Right cardiac atrium (tissue), 5 donors: Measurements from ENCODE around the gene TEX19. TPM values are rescaled to one million over a fixed set of nuclear protein-coding genes. Genes with fewer than 3 reads are reported as not detected.

Experiments used
- ATAC-seq, 2 donors: fragments of 200-7000 bp; cut with Tn5 transposase; one replicate each; pipeline versions ENCODE4 v1.8.0 to v1.9.1; 2020; ENCODE audit warnings: moderate library complexity in 2 of 2, mild to moderate bottlenecking in 1 of 2
- DNase-seq, 3 donors: peaks; one replicate each; pipeline ENCODE4 v3.0.0-alpha.2; 2020
- H3K27ac ChIP-seq: one replicate; pipeline ENCODE4 v1.5.1; 2013; ENCODE audit warnings: mild to moderate bottlenecking, low read length, control low read depth, moderate library complexity
- H3K27me3 ChIP-seq: one replicate; pipeline ENCODE4 v1.6.1; 2013; ENCODE audit not compliant: control insufficient read depth, insufficient read depth
- H3K4me1 ChIP-seq: one replicate; pipeline ENCODE4 v1.6.1; 2013; ENCODE audit warnings: low read length; ENCODE audit not compliant: control insufficient read depth, insufficient read depth
- H3K4me3 ChIP-seq: one replicate; pipeline ENCODE4 v1.5.1; 2013; ENCODE audit warnings: low read length, control low read depth
- H3K9me3 ChIP-seq: one replicate; pipeline ENCODE4 v1.6.1; 2013; ENCODE audit warnings: low read length; ENCODE audit not compliant: control insufficient read depth
- WGBS: extraction: QIAGEN DNeasy Blood & Tissue Kit; methylation state at CpG from one replicate; pipeline ENCODE4 v1.1.7; 2013; 5-methylcytosine and 5-hydroxymethylcytosine counted together
- intact Hi-C, 4 donors: fragments of 100-400 bp; cut with DNase I; formaldehyde crosslinking; loops; one replicate each; pipeline versions ENCODE4 v1.11.0 to v1.14.0; 2022 to 2023
- polyA plus RNA-seq: library from polyadenylated mRNA; stranded (reverse); fragments of 200-250 nt; gene quantifications from one replicate; pipeline ENCODE4 v1.2.3, GENCODE V29; 2013
- total RNA-seq, 4 donors: library from RNA; stranded (reverse); fragmentation: NEBNext Ultra II Directional; extraction: Animal tissue kit (Norgen Biotek cat#: 25700); gene quantifications; one replicate each; pipeline ENCODE4 v1.2.1, GENCODE V29; 2021
- donor health status: healthy with polysubstance abuse.
- donor health status: DM: no; HTN: yes; CAD: no.
- donor health status: DM: no; HTN: no; CAD: no.
- donor health status: DM: no; HTN: yes; CAD: no; lungs with severe emphysema.
- donor health status: DM: yes; HTN: yes; CAD: no.

The TEX19 gene
- total and polyA plus RNA-seq, 5 donors: not detected

DNA sequence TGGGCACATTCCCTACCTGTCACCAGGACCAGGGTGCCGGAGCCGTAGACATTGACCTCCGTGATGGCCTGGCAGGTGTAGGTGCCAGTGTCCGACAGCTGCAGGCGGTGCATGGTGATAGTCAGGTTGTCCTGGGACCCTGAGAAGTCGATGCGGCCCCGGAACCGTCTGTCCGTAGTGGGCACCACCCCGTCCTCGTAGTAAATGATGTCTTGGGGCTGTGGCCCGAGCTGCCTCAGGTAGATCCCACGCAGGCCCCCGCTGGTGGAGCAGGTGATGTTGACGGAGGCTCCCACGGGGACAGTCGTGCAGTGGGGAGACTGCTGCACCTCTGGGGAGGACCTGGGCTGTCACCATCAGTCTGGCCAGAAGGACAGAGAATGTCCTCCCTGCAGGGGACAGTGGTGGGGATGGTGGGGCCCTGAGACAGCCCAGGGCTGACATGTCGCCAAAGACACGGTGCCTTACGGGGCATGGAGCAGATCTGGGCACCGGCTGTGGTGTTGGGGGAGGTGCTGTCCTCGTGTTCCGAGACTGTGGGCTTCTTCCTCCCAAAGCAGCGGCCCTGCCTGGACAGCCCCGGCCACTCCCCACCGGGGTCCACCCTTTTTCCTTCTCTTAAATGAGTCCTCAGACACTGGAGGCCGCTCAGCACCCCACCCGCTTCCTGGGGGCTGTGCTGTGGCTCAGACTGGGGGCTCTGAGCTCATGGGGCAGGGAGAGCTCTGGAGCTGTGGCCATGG is 42.2 kb upstream of the TEX19 start:
- ATAC-seq (no peak), DNase-seq (peak in 2 of 3 donors; percentile 44 to 52)
- Histone ChIP-seq H3K4me3 (no peak overlapping the region), H3K27ac (no peak overlapping the region), H3K27me3 (no peaks in the 10 kb centered on the region), H3K4me1 (no peaks in the 10 kb centered on the region), H3K9me3 (no peaks in the 10 kb centered on the region)
- WGBS: 71% methylated on average over 29 of the region's 29 CpGs
- intact Hi-C loops: no loop called here

DNA sequence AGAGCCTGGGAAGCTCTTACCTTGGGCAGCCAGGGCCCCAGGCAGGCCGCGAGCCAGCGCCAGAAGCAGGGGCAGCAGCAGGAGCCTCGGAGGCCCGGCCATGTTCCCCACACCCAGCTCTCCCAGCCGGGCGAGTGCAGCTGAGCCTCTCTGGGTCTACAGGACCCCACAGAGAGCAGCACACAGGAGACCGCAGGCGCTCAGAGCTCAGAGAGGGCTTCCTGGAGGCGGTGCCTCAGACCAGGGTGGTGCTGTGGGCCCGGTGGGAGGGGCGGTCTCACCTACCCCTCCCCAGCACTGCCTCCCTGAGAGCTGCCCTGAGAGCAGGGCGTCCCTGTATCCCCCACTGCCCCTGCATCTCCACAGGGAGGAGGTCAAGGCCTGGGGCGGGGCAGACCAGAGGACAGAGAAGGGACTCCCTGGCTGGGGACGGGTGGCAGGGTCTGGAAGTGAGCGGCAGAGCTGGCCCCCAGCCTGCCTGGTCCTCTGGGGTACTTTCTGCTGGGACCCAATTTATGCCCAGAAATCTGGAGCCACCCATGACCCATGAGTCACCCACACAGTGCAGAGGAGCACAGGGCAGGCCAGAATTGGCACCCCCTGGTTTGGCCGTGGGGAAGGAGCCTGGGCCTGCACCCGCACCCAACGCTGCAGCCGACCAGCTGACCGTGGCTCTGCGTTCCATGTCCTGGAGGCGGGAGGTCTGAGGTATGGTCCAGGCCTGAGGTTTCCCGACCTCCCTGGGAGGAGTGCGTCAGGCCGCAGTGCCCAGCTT is 41.5 kb upstream of the TEX19 start, which contains the start of gene CD7:
CD7 (minus strand) TSS at position 215 of the 775 bp plus-strand sequence; CDS start at position 102, 113 bp downstream.
- WGBS: 78% methylated on average over 26 of the region's 26 CpGs
- peak in 2 of 3 donors; percentile 46 to 55 for DNase-seq
- Histone ChIP-seq H3K4me1 (no peaks in the 10 kb centered on the region), H3K9me3 (no peaks in the 10 kb centered on the region), H3K27me3 (no peaks in the 10 kb centered on the region), H3K27ac (no peak within 1 kb of the TSS), H3K4me3 (no peak within 1 kb of the TSS)
- intact Hi-C loops: no loop called here
- no peak for ATAC-seq

DNA sequence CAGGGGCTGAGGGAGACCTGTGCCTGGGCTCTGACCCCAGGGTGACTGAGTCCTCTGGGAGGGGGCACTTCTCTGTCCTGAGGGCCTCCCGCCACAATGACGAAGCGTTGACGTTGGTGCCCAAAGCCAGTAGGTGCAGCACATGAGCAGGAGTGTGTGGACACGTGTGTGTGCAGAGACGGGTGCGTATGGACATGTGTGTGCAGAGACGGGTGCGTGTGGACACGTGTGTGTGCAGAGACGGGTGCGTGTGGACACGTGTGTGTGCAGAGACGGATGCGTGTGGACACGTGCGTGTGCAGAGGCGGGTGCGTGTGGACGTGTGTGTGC is 40.9 kb upstream of the TEX19 start:
- peak in 1 of 3 donors; percentile 53 for DNase-seq
- 97% methylated on average over 20 of the region's 20 CpGs for WGBS
- no peak for ATAC-seq
- Histone ChIP-seq H3K27ac (no peak overlapping the region), H3K9me3 (no peaks in the 10 kb centered on the region), H3K27me3 (no peaks in the 10 kb centered on the region), H3K4me1 (no peaks in the 10 kb centered on the region), H3K4me3 (no peak overlapping the region)
- intact Hi-C loops: no loop called here

DNA sequence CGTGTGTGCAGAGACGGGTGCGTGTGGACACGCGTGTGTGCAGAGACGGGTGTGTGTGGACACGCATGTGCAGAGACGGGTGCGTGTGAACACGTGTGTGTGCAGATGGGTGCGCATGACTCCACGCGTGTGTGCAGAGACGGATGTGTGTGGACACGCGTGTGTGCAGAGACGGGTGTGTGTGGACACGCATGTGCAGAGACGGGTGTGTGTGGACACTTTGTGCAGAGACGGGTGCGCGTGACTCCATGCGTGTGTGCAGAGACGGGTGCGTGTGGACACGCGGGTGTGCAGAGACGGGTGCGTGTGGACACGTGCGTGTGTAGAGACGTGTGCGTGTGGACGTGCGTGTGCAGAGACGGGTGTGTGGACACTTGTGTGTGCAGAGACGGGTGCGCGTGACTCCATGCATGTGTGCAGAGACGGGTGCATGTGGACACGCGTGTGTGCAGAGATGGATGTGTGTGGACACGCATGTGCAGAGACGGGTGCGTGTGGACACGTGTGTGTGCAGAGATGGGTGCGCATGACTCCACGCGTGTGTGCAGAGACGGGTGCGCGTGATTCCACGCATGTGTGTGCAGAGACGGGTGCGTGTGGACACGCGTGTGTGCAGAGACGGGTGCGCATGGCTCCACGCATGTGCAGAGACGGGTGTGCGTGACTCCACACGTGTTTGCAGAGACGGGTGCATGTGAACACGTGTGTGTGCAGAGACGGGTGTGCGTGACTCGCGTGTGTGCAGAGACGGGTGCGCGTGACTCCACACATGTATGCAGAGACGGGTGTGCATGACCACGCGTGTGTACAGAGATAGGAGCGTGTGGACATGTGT is 40.1 kb upstream of the TEX19 start:
- WGBS: 96% methylated on average over 76 of the region's 76 CpGs
- no peaks in the 10 kb centered on the region for H3K27me3 ChIP-seq
- DNase-seq: peak in 2 of 3 donors; percentile 53 to 55

DNA sequence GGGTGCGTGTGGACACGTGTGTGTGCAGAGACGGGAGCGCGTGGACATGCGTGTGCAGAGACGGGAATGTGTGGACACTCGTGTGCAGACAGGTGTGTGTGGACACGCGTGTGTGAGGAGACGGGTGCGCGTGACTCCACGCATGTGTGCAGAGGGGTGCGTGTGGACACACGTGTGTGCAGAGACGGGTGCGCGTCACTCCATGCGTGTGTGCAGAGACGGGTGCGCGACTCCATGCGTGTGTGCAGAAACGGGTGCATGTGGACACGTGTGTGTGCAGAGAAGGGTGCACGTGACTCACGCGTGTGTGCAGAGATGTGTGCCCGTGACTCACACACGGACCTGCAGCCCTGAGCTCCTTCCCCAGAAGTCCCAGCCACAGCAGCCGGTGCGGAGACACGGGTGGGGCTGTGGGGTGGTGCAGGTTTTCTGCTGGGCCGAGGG is 39.4 kb upstream of the TEX19 start:
- no peaks in the 10 kb centered on the region for H3K4me1 ChIP-seq
- DNase-seq (peak in 1 of 3 donors; percentile 36), ATAC-seq (no peak)
- H3K27ac ChIP-seq: no peak overlapping the region
- H3K27me3 ChIP-seq: no peaks in the 10 kb centered on the region
- WGBS: 94% methylated on average over 35 of the region's 35 CpGs
- H3K9me3 ChIP-seq: no peaks in the 10 kb centered on the region
- intact Hi-C loops: loop anchor here (2.0 to 10.0 kb wide), 5 partner anchors 82 to 115 kb away; no protein-coding TSS in a partner anchor
- no peak overlapping the region for H3K4me3 ChIP-seq

More for the DNA sequence above, 40.1 kb upstream of the TEX19 start:
- H3K4me3 ChIP-seq: no peak overlapping the region
- H3K4me1 ChIP-seq: no peaks in the 10 kb centered on the region
- intact Hi-C loops: no loop called here
- no peak overlapping the region for H3K27ac ChIP-seq
- no peak for ATAC-seq
- H3K9me3 ChIP-seq: no peaks in the 10 kb centered on the region

DNA sequence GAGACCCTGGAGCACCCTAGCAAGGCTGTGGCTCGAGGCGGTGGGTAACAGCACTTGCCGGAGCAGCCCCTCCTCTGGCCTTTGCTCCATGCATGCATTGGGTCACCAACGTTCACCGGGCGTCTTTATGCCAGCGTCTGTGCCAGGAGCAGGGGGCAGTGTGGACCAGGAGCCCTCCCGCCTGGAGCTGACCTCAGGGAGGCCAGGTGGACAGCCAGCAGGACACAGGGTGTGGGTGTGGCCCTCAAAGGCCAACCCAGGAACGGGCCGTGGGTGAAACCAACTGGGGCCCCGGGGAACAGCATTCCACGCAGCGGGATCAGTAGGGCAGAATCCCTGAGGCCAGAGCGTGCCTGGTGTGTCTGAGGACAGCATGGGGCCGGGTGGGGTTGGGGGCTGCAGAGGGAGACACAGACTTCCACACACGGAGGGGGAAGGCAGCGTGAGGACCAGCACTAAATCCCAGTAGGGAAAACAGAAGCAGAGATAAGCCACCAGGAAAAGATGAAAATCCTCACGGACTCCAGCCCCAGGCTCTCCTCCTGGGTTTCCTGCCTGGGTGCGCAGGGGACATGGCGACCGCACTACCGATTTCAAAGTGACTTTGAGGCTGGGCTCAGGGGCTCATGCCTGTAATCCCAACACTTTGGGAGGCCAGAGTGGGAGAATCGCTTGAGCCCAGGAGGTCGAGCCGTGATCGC is 38.8 kb upstream of the TEX19 start:
- no peak overlapping the region for H3K27ac ChIP-seq
- H3K27me3 ChIP-seq: no peaks in the 10 kb centered on the region
- intact Hi-C loops: loop anchor here (2.0 to 10.0 kb wide), 5 partner anchors 83 to 115 kb away; no protein-coding TSS in a partner anchor
- H3K9me3 ChIP-seq: no peaks in the 10 kb centered on the region
- no peak overlapping the region for H3K4me3 ChIP-seq
- DNase-seq (peak in 2 of 3 donors; percentile 5 to 50), ATAC-seq (no peak)
- 67% methylated on average over 26 of the region's 26 CpGs for WGBS
- no peaks in the 10 kb centered on the region for H3K4me1 ChIP-seq

DNA sequence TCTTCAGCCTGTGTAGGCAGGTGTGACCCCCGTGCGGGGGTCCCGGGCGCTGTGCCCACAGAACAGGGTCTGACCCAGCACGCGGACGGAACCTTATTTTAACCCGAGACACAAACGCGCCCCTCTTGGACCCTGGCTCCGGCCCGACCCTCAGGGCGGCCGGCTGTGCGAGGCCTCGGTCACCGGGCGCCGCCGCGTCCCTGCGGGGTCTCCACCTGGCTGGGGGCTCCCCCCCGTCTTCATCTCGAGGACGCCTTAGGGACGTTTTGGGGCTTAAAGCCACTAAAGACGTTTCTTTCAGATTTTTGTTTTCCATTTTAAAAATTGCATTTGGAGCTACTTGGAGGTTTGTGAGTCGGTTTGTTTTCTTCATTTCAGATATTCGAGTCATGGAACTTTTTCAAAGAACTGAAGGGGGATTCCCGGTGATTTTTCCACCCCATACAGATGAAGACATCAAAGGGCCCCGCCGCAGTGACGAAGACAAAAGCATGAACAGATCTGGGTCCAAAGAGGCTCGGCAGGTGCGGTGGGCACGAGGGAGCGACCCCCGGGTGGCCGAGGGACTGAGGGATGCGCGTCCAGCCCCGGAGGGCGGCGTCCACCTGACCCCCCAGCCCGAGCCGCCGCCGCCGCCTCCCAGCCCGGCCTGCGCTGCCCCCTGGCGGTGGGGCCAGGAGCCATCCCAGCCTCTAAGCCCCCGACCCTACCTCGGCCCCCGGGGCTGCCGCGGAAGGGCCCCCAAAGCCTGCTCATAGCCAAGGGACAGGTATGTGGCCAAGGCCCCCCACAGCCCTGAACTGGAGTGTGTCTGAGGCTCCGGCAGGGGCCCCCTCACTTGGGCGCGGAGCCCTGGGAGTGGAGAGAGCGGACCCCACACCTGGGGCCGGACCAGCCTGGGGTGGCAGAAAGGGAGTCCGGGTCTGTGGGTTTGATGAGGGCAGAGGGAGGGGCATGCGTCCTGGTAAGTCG is 37.8 kb upstream of the TEX19 start:
- 44% methylated on average over 65 of the region's 65 CpGs for WGBS
- DNase-seq (peak in 2 of 3 donors; percentile 73 to 78), ATAC-seq (peak; percentile 17 to 48)
- H3K4me1 ChIP-seq: no peaks in the 10 kb centered on the region
- H3K27me3 ChIP-seq: no peaks in the 10 kb centered on the region
- intact Hi-C loops: loop anchor here (2.0 to 10.0 kb wide), 5 partner anchors 84 to 116 kb away; no protein-coding TSS in a partner anchor
- H3K27ac ChIP-seq: no peak overlapping the region
- H3K4me3 ChIP-seq: no peak overlapping the region
- H3K9me3 ChIP-seq: no peaks in the 10 kb centered on the region

DNA sequence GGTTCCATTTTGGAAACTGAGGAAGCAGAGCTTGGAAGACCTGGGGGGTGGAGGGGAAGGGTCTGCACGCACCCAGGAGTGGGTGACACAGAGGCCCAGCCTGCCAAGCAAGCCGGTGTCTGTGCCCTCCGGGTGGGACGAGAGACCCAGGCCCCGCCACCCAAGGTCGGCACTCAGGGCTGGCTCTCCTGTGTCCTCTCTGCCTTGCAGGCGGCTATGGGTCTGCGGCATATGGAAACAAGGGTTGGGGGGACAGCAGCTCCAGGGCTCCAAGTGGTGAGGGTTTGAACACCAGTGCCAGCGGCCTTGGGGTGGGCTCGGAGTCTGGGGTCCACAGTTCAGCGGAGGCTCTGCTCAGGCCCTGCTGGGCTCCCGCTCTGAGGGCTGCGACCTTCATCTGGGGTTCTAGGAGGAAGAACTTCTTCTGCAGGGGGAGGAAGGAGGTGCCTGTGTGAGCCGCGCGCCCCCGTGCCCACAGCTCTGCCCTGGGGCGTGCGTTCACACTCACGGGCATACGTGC is 37.0 kb upstream of the TEX19 start:
- Histone ChIP-seq H3K27ac (no peak overlapping the region), H3K4me3 (no peak overlapping the region), H3K4me1 (no peaks in the 10 kb centered on the region), H3K27me3 (no peaks in the 10 kb centered on the region), H3K9me3 (no peaks in the 10 kb centered on the region)
- DNase-seq (peak in 1 of 3 donors; percentile 56), ATAC-seq (no peak)
- intact Hi-C loops: loop anchor here (2.0 to 10.0 kb wide), 5 partner anchors 85 to 117 kb away; no protein-coding TSS in a partner anchor
- WGBS: 76% methylated on average over 21 of the region's 21 CpGs
